IPS-20b (cell line): ENCODE measurements around the gene PLXND1.
"Not testable (repeated sequence)": the region's sequence is repeated elsewhere in the genome, so short reads cannot be mapped to it uniquely, and the experiment has no call there.

ENCODE experiments used
- H3K27ac ChIP-seq: one replicate; pipeline ENCODE4 v1.5.1; 2013; ENCODE audit warnings: low read length
- H3K27me3 ChIP-seq: 2 replicates; pipeline ENCODE4 v1.6.1; 2013; ENCODE audit warnings: mild to moderate bottlenecking, low read length, inconsistent platforms; ENCODE audit not compliant: insufficient read depth
- H3K36me3 ChIP-seq: 2 replicates; pipeline ENCODE4 v1.6.1; 2013; ENCODE audit warnings: low read depth, mild to moderate bottlenecking, inconsistent platforms, low read length, moderate library complexity; ENCODE audit not compliant: insufficient read depth
- H3K4me1 ChIP-seq: 2 replicates; pipeline ENCODE4 v1.6.1; 2013; ENCODE audit warnings: mild to moderate bottlenecking, control low read depth, inconsistent platforms, low read length, moderate library complexity; ENCODE audit not compliant: insufficient read depth
- H3K4me3 ChIP-seq: 2 replicates; pipeline ENCODE4 v1.5.1; 2013; ENCODE audit warnings: mild to moderate bottlenecking, low read length, inconsistent platforms
- H3K9ac ChIP-seq: 2 replicates; pipeline ENCODE4 v1.6.1; 2013; ENCODE audit warnings: low read depth, mild to moderate bottlenecking, inconsistent platforms, low read length, moderate library complexity
- H3K9me3 ChIP-seq: 2 replicates; pipeline ENCODE4 v1.6.1; 2013; ENCODE audit warnings: mild to moderate bottlenecking, low read depth, low read length, inconsistent platforms; ENCODE audit not compliant: insufficient read depth

The PLXND1 gene, protein sequence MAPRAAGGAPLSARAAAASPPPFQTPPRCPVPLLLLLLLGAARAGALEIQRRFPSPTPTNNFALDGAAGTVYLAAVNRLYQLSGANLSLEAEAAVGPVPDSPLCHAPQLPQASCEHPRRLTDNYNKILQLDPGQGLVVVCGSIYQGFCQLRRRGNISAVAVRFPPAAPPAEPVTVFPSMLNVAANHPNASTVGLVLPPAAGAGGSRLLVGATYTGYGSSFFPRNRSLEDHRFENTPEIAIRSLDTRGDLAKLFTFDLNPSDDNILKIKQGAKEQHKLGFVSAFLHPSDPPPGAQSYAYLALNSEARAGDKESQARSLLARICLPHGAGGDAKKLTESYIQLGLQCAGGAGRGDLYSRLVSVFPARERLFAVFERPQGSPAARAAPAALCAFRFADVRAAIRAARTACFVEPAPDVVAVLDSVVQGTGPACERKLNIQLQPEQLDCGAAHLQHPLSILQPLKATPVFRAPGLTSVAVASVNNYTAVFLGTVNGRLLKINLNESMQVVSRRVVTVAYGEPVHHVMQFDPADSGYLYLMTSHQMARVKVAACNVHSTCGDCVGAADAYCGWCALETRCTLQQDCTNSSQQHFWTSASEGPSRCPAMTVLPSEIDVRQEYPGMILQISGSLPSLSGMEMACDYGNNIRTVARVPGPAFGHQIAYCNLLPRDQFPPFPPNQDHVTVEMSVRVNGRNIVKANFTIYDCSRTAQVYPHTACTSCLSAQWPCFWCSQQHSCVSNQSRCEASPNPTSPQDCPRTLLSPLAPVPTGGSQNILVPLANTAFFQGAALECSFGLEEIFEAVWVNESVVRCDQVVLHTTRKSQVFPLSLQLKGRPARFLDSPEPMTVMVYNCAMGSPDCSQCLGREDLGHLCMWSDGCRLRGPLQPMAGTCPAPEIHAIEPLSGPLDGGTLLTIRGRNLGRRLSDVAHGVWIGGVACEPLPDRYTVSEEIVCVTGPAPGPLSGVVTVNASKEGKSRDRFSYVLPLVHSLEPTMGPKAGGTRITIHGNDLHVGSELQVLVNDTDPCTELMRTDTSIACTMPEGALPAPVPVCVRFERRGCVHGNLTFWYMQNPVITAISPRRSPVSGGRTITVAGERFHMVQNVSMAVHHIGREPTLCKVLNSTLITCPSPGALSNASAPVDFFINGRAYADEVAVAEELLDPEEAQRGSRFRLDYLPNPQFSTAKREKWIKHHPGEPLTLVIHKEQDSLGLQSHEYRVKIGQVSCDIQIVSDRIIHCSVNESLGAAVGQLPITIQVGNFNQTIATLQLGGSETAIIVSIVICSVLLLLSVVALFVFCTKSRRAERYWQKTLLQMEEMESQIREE (N-terminal part only)

DNA sequence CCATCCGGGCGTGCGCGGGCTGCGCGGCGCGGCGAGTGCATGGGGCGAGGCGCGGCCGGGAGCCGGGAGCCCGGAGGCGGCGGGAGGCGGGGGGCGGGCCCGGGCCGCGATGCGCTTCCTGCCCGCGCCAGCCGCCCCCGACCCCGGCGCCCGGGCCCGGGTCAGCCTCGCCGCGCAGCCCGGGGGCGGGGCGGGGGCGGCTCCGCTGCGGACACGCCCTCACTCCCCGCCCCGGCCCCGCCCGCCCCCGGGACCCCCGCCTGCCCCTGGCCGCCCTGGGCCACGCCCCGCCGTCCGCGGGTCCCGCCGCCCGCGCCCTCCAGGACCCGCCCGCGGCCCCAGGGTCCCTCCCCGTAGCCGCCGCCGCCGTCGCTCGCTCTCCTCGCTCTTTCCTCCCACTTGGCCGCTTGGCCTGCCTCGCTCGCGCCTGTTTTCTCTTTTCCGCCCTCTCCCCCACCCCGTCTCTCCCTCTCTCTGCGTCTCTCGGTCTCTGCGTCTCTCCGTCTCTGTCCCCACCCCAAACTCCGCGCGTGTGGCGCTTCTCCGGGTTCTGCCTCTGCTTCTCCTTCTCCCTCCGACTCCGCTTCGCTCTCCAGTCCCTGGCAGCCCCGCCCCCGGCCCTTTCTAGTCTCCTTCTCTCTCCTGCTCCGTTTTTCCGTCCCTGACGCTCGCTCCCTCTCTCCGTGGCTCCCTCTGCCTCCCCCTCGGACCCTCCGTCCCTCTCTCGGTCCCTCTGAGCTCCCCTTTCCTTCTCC is at the start of gene PLXND1:
Gene PLXND1 (minus strand): TSS at position 41 of the 755 bp plus-strand sequence. CDS start 37 bp downstream, at position 4.
- Histone ChIP-seq H3K4me1 (peaks cover 23% of the 10 kb centered on the region), H3K27me3 (peaks cover 49% of the 10 kb centered on the region), H3K9ac (peak within 1 kb of the TSS; percentile 68; the same call in 1 of the 2 replicates), H3K36me3 (no peaks in the 10 kb centered on the region), H3K27ac (no peak within 1 kb of the TSS), H3K9me3 (no peaks in the 10 kb centered on the region), H3K4me3 (peak within 1 kb of the TSS; percentile 70)

DNA sequence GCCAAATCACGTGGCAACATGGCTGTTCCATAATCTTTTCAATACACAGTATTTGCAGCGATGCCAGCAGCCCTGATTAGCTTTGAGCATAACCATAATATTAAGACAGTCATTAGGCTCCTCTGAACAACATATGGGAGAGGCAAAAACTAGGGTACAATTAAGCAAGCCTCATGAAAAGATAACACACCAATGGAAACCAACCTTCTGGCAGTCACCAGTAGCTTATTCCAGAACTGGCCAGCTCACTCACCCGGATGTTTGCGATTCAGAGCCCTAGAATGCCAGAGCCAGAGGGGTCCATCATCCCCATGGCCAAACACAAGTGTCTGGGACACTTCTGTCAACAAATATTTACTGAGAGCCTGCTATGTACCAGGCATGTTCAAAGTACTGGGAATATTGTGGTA is 48.8 kb upstream of the PLXND1 start:
- H3K9ac ChIP-seq = no peak overlapping the region
- H3K27me3 ChIP-seq = no peaks in the 10 kb centered on the region
- no peaks in the 10 kb centered on the region for H3K9me3 ChIP-seq
- peaks cover 14% of the 10 kb centered on the region for H3K36me3 ChIP-seq
- H3K4me3 ChIP-seq = no peak overlapping the region
- peaks cover 33% of the 10 kb centered on the region for H3K4me1 ChIP-seq
- H3K27ac ChIP-seq = no peak overlapping the region

DNA sequence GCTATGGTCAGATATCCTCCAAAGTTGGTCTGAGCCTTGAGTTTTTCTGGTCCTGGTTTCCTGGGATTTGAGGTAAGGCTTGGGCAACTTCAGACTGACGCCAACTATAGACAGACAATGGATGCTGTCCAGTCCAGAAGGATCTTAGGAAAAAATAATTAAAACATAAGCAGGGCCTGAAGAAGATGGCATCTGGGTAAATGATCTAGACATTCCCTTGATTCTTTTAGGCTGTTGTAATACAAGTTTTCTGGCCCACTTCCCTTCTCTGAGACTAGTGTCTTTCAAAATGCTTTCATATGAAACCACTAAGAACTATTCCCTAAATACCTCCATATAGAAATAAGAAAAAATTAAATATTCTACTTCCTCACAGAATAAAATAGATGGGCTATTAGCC is 47.7 kb upstream of the PLXND1 start:
- Histone ChIP-seq H3K27ac (no peak overlapping the region), H3K36me3 (peaks cover 14% of the 10 kb centered on the region), H3K27me3 (no peaks in the 10 kb centered on the region), H3K9me3 (no peaks in the 10 kb centered on the region), H3K4me3 (no peak overlapping the region), H3K9ac (no peak overlapping the region), H3K4me1 (peaks cover 33% of the 10 kb centered on the region)

DNA sequence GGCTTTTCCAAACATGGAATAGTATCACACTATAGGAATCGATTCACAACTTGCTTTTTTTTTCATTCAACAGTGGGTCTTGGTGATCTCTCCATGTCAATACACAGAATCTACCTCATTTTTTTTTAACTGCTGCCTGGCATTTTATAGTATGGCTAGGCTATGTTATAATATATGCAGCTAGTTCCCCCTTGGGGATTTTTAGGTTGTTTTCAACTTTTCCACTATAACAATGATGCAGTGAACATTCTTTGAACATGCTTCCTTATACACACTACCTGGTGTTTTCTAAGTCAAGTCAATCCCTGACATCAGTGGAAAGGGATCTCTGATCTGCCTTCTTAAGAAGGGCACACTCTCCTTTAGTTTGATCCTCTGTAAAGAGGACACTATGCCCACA is 46.5 kb upstream of the PLXND1 start:
- H3K4me3 ChIP-seq = no peak overlapping the region
- no peak overlapping the region for H3K27ac ChIP-seq
- peaks cover 31% of the 10 kb centered on the region for H3K4me1 ChIP-seq
- H3K36me3 ChIP-seq = peaks cover 14% of the 10 kb centered on the region
- H3K9ac ChIP-seq = no peak overlapping the region
- no peaks in the 10 kb centered on the region for H3K9me3 ChIP-seq
- H3K27me3 ChIP-seq = no peaks in the 10 kb centered on the region

DNA sequence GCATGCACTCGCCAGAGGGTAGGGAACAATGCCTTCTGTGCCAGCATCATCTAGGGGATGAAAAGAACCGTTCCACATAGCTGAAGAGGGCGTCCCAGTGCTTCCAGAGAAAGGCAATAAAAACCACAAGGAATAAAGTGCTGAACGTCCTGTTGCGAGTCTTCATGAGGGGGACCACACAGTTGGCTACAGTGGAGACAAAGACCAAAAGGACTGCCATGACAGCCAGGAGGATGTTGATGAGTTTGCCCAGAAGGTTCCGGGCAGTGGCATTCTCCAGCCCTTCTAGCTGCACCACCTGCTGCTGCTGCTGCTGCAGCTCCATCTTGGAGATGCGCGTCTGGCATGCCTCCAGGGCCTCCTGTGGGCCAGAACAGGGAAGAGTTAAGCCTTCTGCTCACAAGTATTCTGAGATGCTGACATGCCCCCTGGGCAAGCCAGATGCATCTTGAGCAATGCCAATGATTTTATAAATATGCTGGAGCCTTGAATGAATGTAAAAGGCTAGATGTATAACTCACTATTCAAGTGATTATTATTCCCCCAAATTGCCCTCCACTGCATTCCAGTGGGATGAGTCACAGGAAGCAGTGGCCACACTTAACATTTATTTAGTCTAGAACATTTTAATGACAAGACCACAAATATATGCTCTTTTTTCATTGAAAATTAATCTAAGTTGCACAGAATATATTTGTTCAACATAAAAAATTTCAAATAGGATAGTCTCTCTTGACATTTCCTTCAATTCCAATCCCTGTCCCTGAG is 45.1 kb upstream of the PLXND1 start:
- Histone ChIP-seq H3K9me3 (no peaks in the 10 kb centered on the region), H3K36me3 (peaks cover 14% of the 10 kb centered on the region), H3K4me3 (no peak overlapping the region), H3K9ac (no peak overlapping the region), H3K27me3 (no peaks in the 10 kb centered on the region), H3K27ac (no peak overlapping the region), H3K4me1 (peaks cover 18% of the 10 kb centered on the region)

DNA sequence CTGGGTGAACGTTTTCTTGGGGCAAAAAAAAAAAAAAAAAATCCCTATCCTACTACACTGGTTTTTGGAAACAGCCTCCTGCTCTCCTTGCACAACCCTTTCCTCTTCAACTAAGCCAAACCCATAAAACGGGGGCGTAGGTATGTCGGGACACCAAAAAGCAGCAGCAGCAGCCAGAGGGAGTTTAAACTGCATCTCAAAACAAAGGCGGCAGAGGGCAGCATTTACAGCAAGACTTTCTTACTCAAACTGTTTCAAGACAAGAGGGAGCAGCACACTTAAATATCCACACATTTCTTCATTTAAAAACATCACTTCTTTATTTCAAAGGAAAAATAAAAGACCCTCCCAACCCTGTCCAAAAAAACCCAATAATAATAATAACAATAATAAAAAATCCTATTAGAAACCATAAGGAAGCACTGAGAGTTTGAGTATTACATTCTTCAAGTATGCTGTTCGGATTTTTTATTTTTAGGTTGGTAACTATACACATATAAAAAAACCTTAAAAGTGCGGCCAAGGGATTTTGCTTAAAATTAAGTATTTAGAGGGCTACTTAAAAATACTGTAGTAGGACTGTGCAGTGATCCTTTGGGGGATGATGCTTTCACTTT is 43.9 kb upstream of the PLXND1 start:
- H3K27ac ChIP-seq = no peak overlapping the region
- H3K4me1 ChIP-seq = peaks cover 17% of the 10 kb centered on the region
- no peaks in the 10 kb centered on the region for H3K9me3 ChIP-seq
- H3K36me3 ChIP-seq = peaks cover 14% of the 10 kb centered on the region
- no peak overlapping the region for H3K9ac ChIP-seq
- H3K27me3 ChIP-seq = no peaks in the 10 kb centered on the region
- H3K4me3 ChIP-seq = no peak overlapping the region

DNA sequence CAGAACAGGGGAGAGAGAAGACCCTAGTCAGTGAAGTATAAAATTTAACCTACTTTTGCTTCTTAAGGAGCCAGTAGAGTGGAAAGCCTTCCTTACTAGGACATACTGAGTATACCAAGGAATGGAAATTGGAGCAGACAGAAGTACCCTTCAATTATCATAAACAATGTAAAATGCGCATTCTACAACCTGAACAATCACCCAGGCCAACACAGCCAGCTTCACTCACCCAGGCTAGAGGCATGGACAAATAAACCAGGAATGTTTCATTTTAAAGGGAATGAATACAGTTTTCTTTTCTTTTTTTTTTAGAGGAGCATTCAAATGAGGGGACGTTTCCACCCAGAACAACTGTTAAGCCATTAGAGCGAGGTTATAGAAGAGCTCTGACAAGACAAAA is 41.9 kb upstream of the PLXND1 start:
- H3K4me3 ChIP-seq = no peak overlapping the region
- H3K27ac ChIP-seq = no peak overlapping the region
- no peak overlapping the region for H3K9ac ChIP-seq
- no peaks in the 10 kb centered on the region for H3K27me3 ChIP-seq
- H3K4me1 ChIP-seq = peaks cover 17% of the 10 kb centered on the region
- no peaks in the 10 kb centered on the region for H3K9me3 ChIP-seq
- H3K36me3 ChIP-seq = no peaks in the 10 kb centered on the region; the same call in 1 of the 2 replicates

DNA sequence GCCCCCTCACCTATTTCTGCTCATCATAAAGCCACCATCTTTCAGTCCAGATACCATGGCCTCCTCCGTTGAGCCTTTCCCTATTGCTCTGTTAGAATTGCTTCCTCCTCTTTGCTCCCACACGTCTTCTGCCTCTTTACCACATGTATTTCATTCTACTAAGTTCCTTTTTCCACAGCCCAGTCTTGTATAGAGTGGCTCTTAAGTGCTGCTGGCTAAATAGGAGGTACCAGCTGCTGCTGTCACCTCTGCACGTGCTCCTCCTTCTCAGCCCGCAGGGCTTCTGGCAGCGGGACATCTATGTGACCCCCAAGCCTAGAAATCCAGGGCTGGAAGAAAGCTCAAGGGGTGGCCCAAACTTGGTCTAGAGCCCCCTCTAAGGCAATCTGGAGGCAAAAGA is 38.8 kb upstream of the PLXND1 start:
- Histone ChIP-seq H3K27ac (no peak overlapping the region), H3K4me1 (no peaks in the 10 kb centered on the region; the same call in 1 of the 2 replicates), H3K4me3 (no peak overlapping the region), H3K9ac (no peak overlapping the region), H3K27me3 (no peaks in the 10 kb centered on the region), H3K36me3 (no peaks in the 10 kb centered on the region), H3K9me3 (no peaks in the 10 kb centered on the region)

DNA sequence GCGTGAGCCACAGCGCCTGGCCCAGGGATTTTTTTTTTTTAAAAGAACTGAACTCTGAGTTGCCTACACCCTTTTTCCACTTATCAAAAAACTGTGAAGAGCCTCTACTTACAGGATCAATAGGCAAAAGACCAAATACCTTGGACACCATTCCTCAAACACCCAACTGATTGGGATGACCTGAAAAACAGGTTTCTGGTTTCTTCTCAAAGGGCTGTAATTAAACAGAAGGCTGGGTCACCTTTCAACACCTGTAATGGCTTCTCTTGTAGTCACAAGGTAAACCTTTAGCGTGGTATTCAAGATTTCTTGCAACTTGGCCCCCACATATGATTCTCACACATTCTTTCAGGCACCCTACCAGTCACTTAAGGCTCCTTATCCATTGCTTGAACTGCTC is 38.4 kb upstream of the PLXND1 start:
- Histone ChIP-seq H3K27me3 (no peaks in the 10 kb centered on the region), H3K9ac (no peak overlapping the region), H3K27ac (no peak overlapping the region)

DNA sequence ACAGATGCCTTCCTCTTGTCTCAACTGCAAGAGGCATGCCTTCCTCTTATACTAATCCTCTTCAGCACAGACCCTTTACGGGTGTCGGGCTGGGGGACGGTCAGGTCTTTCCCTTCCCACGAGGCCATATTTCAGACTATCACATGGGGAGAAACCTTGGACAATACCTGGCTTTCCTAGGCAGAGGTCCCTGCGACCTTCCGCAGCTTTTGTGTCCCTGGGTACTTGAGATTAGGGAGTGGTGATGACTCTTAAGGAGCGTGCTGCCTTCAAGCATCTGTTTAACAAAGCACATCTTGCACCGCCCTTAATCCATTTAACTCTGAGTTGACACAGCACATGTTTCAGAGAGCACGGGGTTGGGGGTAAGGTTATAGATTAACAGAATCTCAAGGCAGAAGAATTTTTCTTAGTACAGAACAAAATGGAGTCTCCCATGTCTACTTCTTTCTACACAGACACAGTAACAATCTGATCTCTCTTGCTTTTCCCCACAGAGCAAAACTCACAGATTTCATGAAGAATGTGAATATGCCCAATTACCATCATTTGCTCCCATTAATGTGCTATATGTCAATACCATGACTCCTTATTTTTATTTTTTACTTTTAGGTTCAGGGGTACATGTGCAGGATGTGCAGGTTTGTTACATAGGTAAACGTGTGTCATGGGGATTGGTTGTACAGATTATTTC is 35.2 kb upstream of the PLXND1 start:
- H3K27ac ChIP-seq = not testable (repeated sequence)

More for the DNA sequence above, 38.4 kb upstream of the PLXND1 start:
- Histone ChIP-seq H3K4me1 (no peaks in the 10 kb centered on the region; the same call in 1 of the 2 replicates), H3K36me3 (no peaks in the 10 kb centered on the region), H3K9me3 (no peaks in the 10 kb centered on the region), H3K4me3 (no peak overlapping the region)

More for the DNA sequence above, 35.2 kb upstream of the PLXND1 start:
- H3K4me3 ChIP-seq, H3K9ac ChIP-seq, H3K27me3 ChIP-seq, H3K9me3 ChIP-seq, H3K4me1 ChIP-seq, H3K36me3 ChIP-seq: not testable (repeated sequence)
